Activated naive CD8-positive, alpha-beta T cell (primary cell): Measurements from ENCODE around the gene NPIPB9.
"Not testable (repeated sequence)": the region's sequence is repeated elsewhere in the genome, so short reads cannot be mapped to it uniquely, and the experiment has no call there.

Source experiments
- H3K27ac Mint-ChIP-seq: one replicate; pipeline ENCODE4 v1.8.0; 2021; ENCODE audit warnings: mixed read lengths
- H3K27me3 Mint-ChIP-seq: one replicate; pipeline ENCODE4 v1.8.0; 2021; ENCODE audit warnings: mixed read lengths
- H3K36me3 Mint-ChIP-seq: one replicate; pipeline ENCODE4 v1.8.0; 2021; ENCODE audit warnings: mixed read lengths
- H3K4me1 Mint-ChIP-seq: one replicate; pipeline ENCODE4 v1.8.0; 2021; ENCODE audit warnings: low read depth, mixed read lengths
- H3K4me3 Mint-ChIP-seq: one replicate; pipeline ENCODE4 v1.8.0; 2021; ENCODE audit warnings: mild to moderate bottlenecking, mixed read lengths
- H3K9me3 Mint-ChIP-seq: one replicate; pipeline ENCODE4 v1.8.0; 2021; ENCODE audit warnings: low read depth, mixed read lengths

The NPIPB9 gene

GRCh38 chr16:28751487-28751886 is at the start of gene NPIPB9:
NPIPB9 (plus strand) TSS chr16:28751787.
- H3K36me3 Mint-ChIP-seq, H3K4me3 Mint-ChIP-seq, H3K9me3 Mint-ChIP-seq, H3K27ac Mint-ChIP-seq, H3K4me1 Mint-ChIP-seq, H3K27me3 Mint-ChIP-seq: not testable (repeated sequence)

DNA sequence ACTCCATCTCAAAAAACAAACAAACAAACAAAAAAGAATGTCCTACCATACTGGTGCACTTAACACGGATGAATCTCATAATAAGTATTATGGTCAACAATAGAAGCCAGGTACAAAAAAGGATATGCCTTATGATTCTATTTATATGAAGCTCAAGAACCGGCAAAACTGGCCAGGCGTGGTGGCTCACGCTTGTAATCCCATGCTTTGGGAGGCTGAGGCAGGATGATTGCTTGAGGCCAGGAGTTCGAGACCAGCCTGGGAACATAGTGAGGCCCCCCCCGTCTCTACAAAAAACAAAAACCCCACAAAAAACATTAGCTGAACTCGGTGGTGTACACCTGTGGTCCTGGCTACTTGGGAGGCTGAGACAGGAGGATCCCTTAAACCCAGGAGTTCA is 47.3 kb upstream of the NPIPB9 start:
- H3K27me3 Mint-ChIP-seq, H3K4me3 Mint-ChIP-seq, H3K4me1 Mint-ChIP-seq, H3K27ac Mint-ChIP-seq, H3K9me3 Mint-ChIP-seq, H3K36me3 Mint-ChIP-seq: not testable (repeated sequence)

DNA sequence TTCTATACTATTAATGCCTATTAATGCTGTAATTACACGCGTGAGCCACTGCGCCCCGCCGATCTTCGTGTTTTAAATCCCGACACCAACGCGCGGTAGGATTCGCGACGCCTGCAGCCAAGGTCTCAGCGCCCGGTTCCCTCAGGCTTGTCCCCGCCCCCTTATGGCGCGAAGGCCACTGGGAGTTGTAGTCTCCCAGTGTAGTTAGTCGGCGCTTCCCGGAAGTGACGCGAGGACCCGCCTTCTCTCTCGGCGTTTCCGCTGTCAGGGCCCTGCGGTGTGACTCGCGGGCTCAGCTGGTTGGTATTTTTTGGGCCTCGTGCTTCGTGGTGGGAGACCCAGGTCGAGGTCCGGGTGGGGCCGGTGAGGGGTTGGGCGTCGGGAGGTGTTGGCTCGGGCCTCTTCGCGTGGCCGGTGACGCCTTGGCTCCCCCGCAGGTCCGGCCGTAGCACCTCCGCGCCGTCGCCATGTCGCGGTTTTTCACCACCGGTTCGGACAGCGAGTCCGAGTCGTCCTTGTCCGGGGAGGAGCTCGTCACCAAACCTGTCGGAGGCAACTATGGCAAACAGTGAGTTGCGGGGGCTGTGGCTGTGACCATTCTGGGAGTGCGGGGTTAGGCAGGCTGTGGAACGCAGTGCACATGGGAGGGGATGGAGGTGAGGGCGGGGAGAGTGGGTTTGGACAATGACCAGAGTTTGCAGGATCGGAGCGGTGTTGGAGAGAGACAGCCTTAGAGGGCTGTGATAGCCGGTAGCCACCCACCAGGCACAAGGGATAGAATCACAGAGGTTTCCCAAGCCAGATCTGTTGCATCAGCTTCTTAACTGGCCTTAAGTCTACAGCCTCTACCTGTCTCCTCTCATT is 40.1 kb upstream of the NPIPB9 start, which contains the start of gene EIF3C:
EIF3C (plus strand) TSS at position 245 of the 864 bp plus-strand sequence; CDS start at position 468, 223 bp downstream.
- not testable (repeated sequence) for H3K4me3 Mint-ChIP-seq

DNA sequence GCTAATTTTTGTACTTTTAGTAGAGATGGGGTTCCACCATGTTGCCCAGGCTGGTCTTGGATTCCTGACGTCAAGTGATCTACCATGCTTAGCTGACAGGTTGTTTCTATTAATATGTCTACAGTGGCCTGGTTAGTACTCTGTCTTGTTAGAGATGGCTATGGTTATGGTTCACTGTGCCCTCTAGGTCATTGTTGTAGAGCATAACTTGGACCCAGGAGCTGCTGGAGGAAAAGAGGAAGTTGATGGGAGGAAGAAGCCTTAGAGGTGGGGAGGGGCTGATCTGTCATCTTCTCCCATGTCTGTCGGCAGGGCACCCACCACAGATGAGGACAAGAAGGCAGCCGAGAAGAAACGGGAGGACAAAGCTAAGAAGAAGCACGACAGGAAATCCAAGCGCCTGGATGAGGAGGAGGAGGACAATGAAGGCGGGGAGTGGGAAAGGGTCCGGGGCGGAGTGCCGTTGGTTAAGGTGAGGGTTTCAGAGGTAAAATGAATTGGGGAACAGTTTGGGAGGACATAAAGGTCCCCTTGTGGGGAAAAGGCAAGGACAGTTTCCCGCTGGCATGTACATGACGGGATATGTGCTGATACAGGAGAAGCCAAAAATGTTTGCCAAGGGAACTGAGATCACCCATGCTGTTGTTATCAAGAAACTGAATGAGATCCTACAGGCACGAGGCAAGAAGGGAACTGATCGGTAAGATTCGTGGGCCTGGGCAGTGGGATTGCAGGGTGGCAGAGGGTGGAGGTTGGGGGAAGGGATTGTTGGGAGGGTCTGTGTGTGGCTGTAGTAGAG is 28.5 kb upstream of the NPIPB9 start:
- H3K27ac Mint-ChIP-seq, H3K36me3 Mint-ChIP-seq, H3K9me3 Mint-ChIP-seq, H3K4me3 Mint-ChIP-seq, H3K27me3 Mint-ChIP-seq, H3K4me1 Mint-ChIP-seq: not testable (repeated sequence)

More for the DNA sequence above, 40.1 kb upstream of the NPIPB9 start, which contains the start of gene EIF3C:
- H3K27ac Mint-ChIP-seq, H3K4me1 Mint-ChIP-seq, H3K36me3 Mint-ChIP-seq, H3K27me3 Mint-ChIP-seq, H3K9me3 Mint-ChIP-seq: not testable (repeated sequence)

- H3K4me3 Mint-ChIP-seq, H3K4me1 Mint-ChIP-seq, H3K27me3 Mint-ChIP-seq, H3K9me3 Mint-ChIP-seq, H3K36me3 Mint-ChIP-seq, H3K27ac Mint-ChIP-seq: not testable (repeated sequence)
Observed at GRCh38 chr16:28731253-28731652, 20.3 kb upstream of the NPIPB9 start.

DNA sequence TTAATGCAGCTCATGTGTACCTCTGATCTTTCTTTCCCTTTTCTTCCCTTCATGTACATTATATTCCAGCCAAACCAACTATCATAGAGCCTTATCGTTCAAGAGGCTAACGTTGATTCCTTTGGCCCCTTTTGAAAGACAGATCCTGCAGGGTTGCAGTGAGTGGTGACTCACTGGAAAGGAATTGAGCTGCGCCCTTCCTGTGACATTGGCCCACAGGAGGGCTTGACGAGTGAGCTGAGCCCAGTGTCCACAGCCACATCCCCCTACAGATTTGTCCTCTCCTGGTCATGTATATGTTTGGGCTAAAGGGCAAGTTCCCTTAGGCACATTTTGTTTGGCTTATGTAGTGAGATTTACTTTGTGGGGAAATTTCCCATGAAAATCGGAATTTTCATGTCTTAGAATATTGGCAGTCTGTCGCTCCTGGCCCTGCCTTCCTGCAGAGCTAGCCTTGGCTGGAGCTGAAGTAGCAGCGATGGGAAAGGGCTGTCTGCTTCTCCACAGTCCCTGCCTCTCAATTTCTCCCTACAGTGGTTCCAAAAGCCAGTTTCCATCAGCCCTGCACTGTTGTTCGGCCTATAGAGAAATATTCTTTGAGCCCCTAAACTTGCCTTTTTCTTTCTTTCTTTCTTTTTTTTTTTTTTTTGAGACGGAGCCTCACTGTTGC is 19.0 kb upstream of the NPIPB9 start:
- not testable (repeated sequence) for H3K36me3 Mint-ChIP-seq, H3K27me3 Mint-ChIP-seq, H3K27ac Mint-ChIP-seq, H3K4me1 Mint-ChIP-seq, H3K9me3 Mint-ChIP-seq, H3K4me3 Mint-ChIP-seq

- not testable (repeated sequence) for H3K36me3 Mint-ChIP-seq
Observed at GRCh38 chr16:28739787-28740186, 11.8 kb upstream of the NPIPB9 start.

GRCh38 chr16:28740631-28741030 is 11.0 kb upstream of the NPIPB9 start:
- not testable (repeated sequence) for H3K27me3 Mint-ChIP-seq, H3K4me1 Mint-ChIP-seq, H3K4me3 Mint-ChIP-seq, H3K36me3 Mint-ChIP-seq, H3K9me3 Mint-ChIP-seq, H3K27ac Mint-ChIP-seq

More at GRCh38 chr16:28739787-28740186, 11.8 kb upstream of the NPIPB9 start:
- not testable (repeated sequence) for H3K9me3 Mint-ChIP-seq, H3K4me1 Mint-ChIP-seq, H3K27me3 Mint-ChIP-seq, H3K27ac Mint-ChIP-seq, H3K4me3 Mint-ChIP-seq

GRCh38 chr16:28741295-28741694 is 10.3 kb upstream of the NPIPB9 start:
- not testable (repeated sequence) for H3K27me3 Mint-ChIP-seq, H3K27ac Mint-ChIP-seq, H3K9me3 Mint-ChIP-seq, H3K4me1 Mint-ChIP-seq, H3K4me3 Mint-ChIP-seq, H3K36me3 Mint-ChIP-seq

GRCh38 chr16:28746618-28747350 is 4.8 kb upstream of the NPIPB9 start:
- H3K27me3 Mint-ChIP-seq, H3K36me3 Mint-ChIP-seq, H3K27ac Mint-ChIP-seq, H3K9me3 Mint-ChIP-seq, H3K4me1 Mint-ChIP-seq, H3K4me3 Mint-ChIP-seq: not testable (repeated sequence)

DNA sequence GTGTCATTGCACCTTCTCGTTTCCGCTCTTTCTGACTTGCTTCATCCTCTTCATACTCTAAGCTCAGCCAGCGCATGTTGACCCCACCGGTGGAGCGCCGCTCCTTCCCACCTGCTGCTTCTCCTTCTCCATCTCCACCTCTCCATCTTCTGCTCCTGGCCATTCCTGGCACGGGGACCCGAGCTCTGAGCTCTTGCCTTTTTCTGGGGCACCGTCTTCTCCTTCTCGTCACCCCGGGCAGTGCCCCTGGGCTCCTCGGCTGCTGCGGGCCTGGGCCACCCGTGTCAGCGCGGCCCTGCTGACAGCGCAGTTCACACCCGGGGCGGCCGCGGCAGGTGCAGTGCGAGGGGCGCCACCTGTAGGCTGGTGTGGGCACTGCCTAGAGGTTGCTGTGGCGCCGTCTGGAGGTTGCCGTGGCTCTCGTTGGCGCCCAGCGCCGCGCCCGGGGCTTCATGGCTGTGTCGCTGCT is 1.6 kb upstream of the NPIPB9 start:
- H3K36me3 Mint-ChIP-seq, H3K4me3 Mint-ChIP-seq, H3K27ac Mint-ChIP-seq, H3K4me1 Mint-ChIP-seq, H3K9me3 Mint-ChIP-seq, H3K27me3 Mint-ChIP-seq: not testable (repeated sequence)

GRCh38 chr16:28750469-28751067 is 1.0 kb upstream of the NPIPB9 start:
- not testable (repeated sequence) for H3K27ac Mint-ChIP-seq, H3K4me1 Mint-ChIP-seq, H3K36me3 Mint-ChIP-seq, H3K27me3 Mint-ChIP-seq, H3K4me3 Mint-ChIP-seq, H3K9me3 Mint-ChIP-seq

DNA sequence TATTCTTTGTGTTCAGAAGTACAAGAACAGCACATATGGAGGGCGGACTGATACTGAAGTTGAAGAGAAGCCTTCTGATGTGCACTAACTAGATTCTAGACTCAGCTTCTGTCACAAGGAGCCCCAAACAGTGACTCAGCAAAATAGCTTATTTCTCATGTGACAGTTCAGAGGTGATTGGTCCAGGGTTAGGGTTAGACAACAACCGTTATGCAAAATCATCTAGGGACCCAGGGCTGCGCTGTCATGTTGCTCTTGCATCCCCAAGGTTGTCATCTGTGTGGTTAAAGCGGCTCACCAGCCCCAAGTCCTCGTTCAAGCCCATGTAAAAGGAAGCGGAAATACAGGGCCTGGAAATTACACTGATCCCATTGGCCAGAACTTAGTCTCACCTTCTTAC is 30.1 kb downstream of the NPIPB9 start:
- H3K4me1 Mint-ChIP-seq, H3K36me3 Mint-ChIP-seq, H3K27me3 Mint-ChIP-seq, H3K4me3 Mint-ChIP-seq, H3K9me3 Mint-ChIP-seq, H3K27ac Mint-ChIP-seq: not testable (repeated sequence)

DNA sequence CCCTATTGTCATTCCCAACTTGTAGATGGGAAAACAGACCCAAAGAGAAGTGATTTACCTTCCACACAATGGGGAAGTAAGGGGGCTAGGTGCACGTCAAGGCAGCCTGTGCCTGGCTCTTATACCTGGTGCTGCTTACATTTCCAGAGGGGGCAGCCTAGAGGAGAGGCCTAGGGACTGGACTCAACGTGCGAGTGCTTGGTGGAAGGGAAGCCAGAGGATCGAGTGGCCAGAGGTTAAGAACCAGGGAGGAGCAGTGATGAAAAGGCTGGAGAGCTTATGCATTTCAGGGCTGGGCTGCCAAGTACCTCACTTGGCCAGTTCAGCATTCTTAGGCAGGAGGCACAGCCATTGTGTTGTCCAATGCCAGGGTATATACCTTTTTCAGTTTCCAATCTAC is 30.8 kb downstream of the NPIPB9 start:
- H3K36me3 Mint-ChIP-seq, H3K27ac Mint-ChIP-seq, H3K9me3 Mint-ChIP-seq, H3K4me3 Mint-ChIP-seq, H3K27me3 Mint-ChIP-seq, H3K4me1 Mint-ChIP-seq: not testable (repeated sequence)
